HG03159 (cell line): Measurements from ENCODE around the gene CACUL1.
"Not testable (repeated sequence)": the region's sequence is repeated elsewhere in the genome, so short reads cannot be mapped to it uniquely, and the experiment has no call there.

Source experiments
- ATAC-seq: cut with Tn5 transposase; IDR thresholded peaks from one replicate; pipeline ENCODE4 v1.9.1; 2021; ENCODE audit warnings: mild to moderate bottlenecking, moderate library complexity; ENCODE audit not compliant: unreplicated experiment

CACUL1 gene

GRCh38 chr10:118658168-118658567 is 96.6 kb downstream of the CACUL1 start:
- not testable (repeated sequence) for ATAC-seq

- not testable (repeated sequence) for ATAC-seq
Observed at GRCh38 chr10:118645294-118645693, 109.5 kb downstream of the CACUL1 start.

GRCh38 chr10:118642228-118642627 is 112.5 kb downstream of the CACUL1 start:
- no peak for ATAC-seq

GRCh38 chr10:118638680-118639079 is 116.1 kb downstream of the CACUL1 start:
- no peak for ATAC-seq

GRCh38 chr10:118635674-118636402 is 118.9 kb downstream of the CACUL1 start:
- ATAC-seq = no peak

- ATAC-seq = no peak
Observed at GRCh38 chr10:118633786-118634185, 121.0 kb downstream of the CACUL1 start.

- ATAC-seq = no peak
Observed at GRCh38 chr10:118629211-118629610, 125.6 kb downstream of the CACUL1 start.

- ATAC-seq = no peak
Observed at GRCh38 chr10:118628397-118628796, 126.4 kb downstream of the CACUL1 start.

GRCh38 chr10:118626953-118627352 is 127.8 kb downstream of the CACUL1 start:
- ATAC-seq = no peak
